AG09319 (cell line): ENCODE measurements around the gene DYNLT4.
A peak's percentile ranks its signal among the peaks of the same experiment; 100 is the strongest.

Source experiments
- DNase-seq: peaks from one replicate; pipeline ENCODE4 v3.0.0-alpha.2; 2010; ENCODE audit warnings: low read depth; ENCODE audit errors: extremely low read depth
- CTCF ChIP-seq: IDR thresholded peaks from 2 replicates; pipeline ENCODE4 v1.5.1; 2011; ENCODE audit warnings: low read depth, mild to moderate bottlenecking, inconsistent platforms, low read length, moderate library complexity

The DYNLT4 gene

GRCh38 chr1:44810101-44810761 lies 3.1 kb upstream of the DYNLT4 start:
- TF ChIP-seq CTCF, result no peak
- DNase-seq, result no peak

- no peak for DNase-seq
- peak; percentile 21 for TF ChIP-seq CTCF
Measured at GRCh38 chr1:44808938-44809917, 2.1 kb upstream of the DYNLT4 start.

- DNase-seq, result peak; percentile 83
- no peak for TF ChIP-seq CTCF
Measured at GRCh38 chr1:44808063-44808937, 1.1 kb upstream of the DYNLT4 start, which contains the start of gene BTBD19. Gene BTBD19, plus strand, starts transcription at chr1:44808523. Its CDS starts 298 bp downstream, at chr1:44808821.

- peak; percentile 99 for DNase-seq
- TF ChIP-seq CTCF, result no peak
Measured at GRCh38 chr1:44807364-44808062, 362 bp upstream of the DYNLT4 start.

GRCh38 chr1:44806025-44806703 lies 987 bp downstream of the DYNLT4 start:
- TF ChIP-seq CTCF, result no peak
- DNase-seq, result no peak

- no peak for TF ChIP-seq CTCF
- no peak for DNase-seq
Measured at GRCh38 chr1:44805311-44806024, 1.7 kb downstream of the DYNLT4 start.
